GM21447 (cell line): ENCODE measurements around the gene CCP110.
"Not testable (repeated sequence)": the region's sequence is repeated elsewhere in the genome, so short reads cannot be mapped to it uniquely, and the experiment has no call there.

Experiments used
- ATAC-seq: cut with Tn5 transposase; IDR thresholded peaks from one replicate; pipeline ENCODE4 v1.9.1; 2021; ENCODE audit not compliant: unreplicated experiment

Gene CCP110

GRCh38 chr16:19512297-19512696, 11.4 kb upstream of the CCP110 start:
- ATAC-seq: no peak

- no peak for ATAC-seq
Measured at GRCh38 chr16:19513377-19514053, 10.2 kb upstream of the CCP110 start.

- no peak for ATAC-seq
Measured at GRCh38 chr16:19515757-19516156, 8.0 kb upstream of the CCP110 start.

- no peak for ATAC-seq
Measured at GRCh38 chr16:19517424-19518089, 6.2 kb upstream of the CCP110 start.

- no peak for ATAC-seq
Measured at GRCh38 chr16:19518388-19518787, 5.4 kb upstream of the CCP110 start.

- no peak for ATAC-seq
Measured at GRCh38 chr16:19520861-19521331, 2.8 kb upstream of the CCP110 start.

GRCh38 chr16:19521471-19522396, 2.0 kb upstream of the CCP110 start, which contains the start of gene GDE1:
TSS of gene GDE1 (minus strand) at chr16:19522098. CDS start at chr16:19521964, 134 bp downstream.
- peak; percentile 66 for ATAC-seq

GRCh38 chr16:19522397-19522732, 1.4 kb upstream of the CCP110 start:
- ATAC-seq: no peak

GRCh38 chr16:19522760-19523159, 982 bp upstream of the CCP110 start:
- ATAC-seq: no peak

- no peak for ATAC-seq
Measured at GRCh38 chr16:19523184-19523558, 571 bp upstream of the CCP110 start.

- ATAC-seq: no peak
Measured at GRCh38 chr16:19524356-19524615, 544 bp downstream of the CCP110 start.

- ATAC-seq: no peak
Measured at GRCh38 chr16:19524616-19525384, 1.1 kb downstream of the CCP110 start.

- ATAC-seq: no peak
Measured at GRCh38 chr16:19525385-19525723, 1.6 kb downstream of the CCP110 start.

GRCh38 chr16:19527161-19527560, 3.4 kb downstream of the CCP110 start:
- ATAC-seq: no peak

- ATAC-seq: no peak
Measured at GRCh38 chr16:19528666-19529065, 4.9 kb downstream of the CCP110 start.

- ATAC-seq: no peak
Measured at GRCh38 chr16:19532601-19533000, 8.9 kb downstream of the CCP110 start.

- no peak for ATAC-seq
Measured at GRCh38 chr16:19540241-19540970, 16.7 kb downstream of the CCP110 start.

GRCh38 chr16:19542138-19542821, 18.5 kb downstream of the CCP110 start:
- ATAC-seq: no peak

GRCh38 chr16:19543278-19543996, 19.7 kb downstream of the CCP110 start:
- not testable (repeated sequence) for ATAC-seq
